GM12801 (cell line): Measurements from ENCODE around the gene TRIM28.

Source experiments
- CTCF ChIP-seq: IDR thresholded peaks from one replicate; pipeline ENCODE4 v1.5.1; 2011; ENCODE audit warnings: control low read depth; ENCODE audit not compliant: insufficient read length; ENCODE audit errors: extremely low read depth

The TRIM28 gene

GRCh38 chr19:58558623-58559274, 14.9 kb downstream of the TRIM28 start:
- TF ChIP-seq CTCF: no peak

DNA sequence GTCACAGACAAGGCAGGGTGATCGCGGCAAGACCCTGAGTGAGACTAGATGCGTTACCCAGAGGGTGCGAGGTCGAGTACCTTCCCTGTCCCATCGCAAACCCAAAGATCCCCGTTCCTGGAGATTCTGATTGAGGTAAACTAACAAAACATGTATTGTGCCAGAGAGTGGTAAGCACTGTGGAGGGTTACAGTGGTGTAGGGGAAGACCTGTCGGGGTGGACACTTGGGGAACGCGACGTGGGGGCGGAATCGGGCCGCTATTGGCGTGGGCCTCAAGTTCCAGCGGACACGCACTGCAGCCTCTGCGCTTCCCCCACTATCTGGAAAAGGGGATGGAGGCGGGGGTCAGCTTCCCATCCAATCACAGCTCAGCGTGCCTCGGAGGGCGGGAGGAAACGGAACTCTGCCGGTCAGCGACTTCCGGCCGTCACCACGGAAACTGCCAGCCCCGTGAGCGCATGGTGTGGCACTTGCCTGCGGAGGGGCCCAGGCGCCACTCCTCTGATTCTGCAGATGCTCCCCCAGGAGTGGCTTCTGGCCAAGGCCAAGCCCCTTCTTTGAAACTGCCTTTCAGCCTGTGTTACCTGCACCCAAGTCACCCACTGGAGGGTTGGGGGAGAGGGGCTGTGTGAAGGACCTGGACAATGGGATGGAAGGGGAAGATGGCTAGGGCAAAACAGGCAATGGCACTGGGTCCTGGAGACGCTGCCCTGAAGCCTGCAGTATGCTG, 15.6 kb downstream of the TRIM28 start:
- TF ChIP-seq CTCF: no peak

- no peak for TF ChIP-seq CTCF
Observed at GRCh38 chr19:58560007-58560887, 16.4 kb downstream of the TRIM28 start.

DNA sequence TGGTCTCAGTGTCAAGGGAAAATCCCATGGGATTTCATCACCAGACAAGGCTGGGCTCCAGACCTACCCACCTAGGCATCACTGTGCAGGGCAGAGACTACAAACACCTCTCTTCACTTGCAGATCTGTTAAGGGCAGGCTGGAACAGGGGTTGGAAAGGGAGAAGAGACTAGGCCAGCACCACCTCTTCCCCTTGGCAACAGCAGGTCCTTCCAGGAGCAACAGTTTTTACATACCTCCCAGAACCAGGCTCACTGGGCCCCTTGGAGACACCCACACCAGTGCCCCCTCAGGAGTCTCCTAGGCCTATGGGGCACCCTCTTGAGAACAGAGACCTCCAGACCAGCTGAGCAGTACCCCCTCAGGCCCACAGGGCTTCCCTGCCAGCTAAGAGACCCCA, 17.1 kb downstream of the TRIM28 start:
- no peak for TF ChIP-seq CTCF

- TF ChIP-seq CTCF: no peak
Observed at GRCh38 chr19:58561373-58562121, 17.7 kb downstream of the TRIM28 start.

DNA sequence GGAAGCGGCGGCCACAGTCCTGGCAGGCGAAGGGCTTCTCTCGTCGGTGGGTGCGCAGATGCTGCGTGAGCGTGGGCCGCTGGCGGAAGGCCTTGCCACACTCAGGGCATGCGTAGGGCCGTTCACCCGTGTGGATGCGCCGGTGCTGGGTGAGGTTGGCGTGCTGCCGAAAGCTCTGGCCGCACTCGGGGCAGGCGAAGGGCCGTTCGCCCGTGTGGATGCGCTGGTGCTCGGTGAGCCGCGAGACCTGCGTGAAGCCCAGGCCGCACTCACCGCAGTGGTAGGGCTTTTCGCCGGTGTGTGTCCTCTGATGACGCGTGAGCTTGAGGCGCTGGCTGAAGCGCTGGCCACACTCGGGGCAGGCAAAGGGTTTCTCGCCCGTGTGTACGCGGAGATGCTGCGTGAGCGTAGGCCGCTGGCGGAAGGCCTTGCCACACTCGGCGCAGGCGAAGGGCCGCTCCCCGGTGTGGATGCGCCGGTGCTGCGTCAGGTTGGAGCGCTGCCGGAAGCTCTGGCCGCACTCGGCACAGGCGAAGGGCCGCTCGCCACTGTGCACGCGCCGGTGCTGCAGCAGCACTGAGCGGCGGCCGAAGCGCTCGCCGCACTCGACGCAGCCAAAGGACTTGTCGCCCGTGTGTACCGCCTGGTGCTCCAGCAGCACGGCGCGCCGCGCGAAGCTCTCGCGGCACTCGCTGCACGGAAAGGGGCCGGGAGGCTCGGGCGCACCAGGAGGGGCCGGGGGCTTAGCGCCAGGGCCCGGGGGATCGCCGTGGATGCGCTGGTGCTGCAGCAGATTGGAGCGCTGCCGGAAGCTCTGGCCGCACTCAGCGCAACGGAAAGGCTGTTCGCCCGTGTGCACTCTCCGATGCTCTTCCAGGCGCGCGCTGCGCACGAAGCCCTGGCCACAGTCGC, 18.5 kb downstream of the TRIM28 start:
- no peak for TF ChIP-seq CTCF
